OCI-LY3 (cell line): ENCODE data around the gene FAM120A.

ENCODE experiments used
- H2AFZ ChIP-seq: fragments of 200-600, 300-600 bp; shearing (Covaris generic); 2 replicates; pipeline ENCODE4 v1.6.0; 2014; ENCODE audit warnings: antibody characterized with exemption, low read depth, low read length
- H3K27ac ChIP-seq: fragments of 200-600, 300-600 bp; sonication (generic); 2 replicates; pipeline ENCODE4 v1.5.1; 2014; ENCODE audit warnings: mild to moderate bottlenecking, low read length, moderate library complexity, mixed read lengths
- H3K27me3 ChIP-seq: fragments of 200-600, 300-600 bp; sonication (generic); 2 replicates; pipeline ENCODE4 v1.6.1; 2014; ENCODE audit warnings: low read depth, low read length, mixed read lengths
- H3K36me3 ChIP-seq: fragments of 200-600, 300-600 bp; sonication (generic); replicated peaks from 2 replicates; pipeline ENCODE3; 2014; ENCODE audit warnings: low read depth, low read length, mixed read lengths
- H3K4me1 ChIP-seq: fragments of 300-600, 200-600 bp; sonication (generic); 2 replicates; pipeline ENCODE4 v1.6.1; 2014; ENCODE audit warnings: low read length, mixed read lengths
- H3K4me2 ChIP-seq: fragments of 200-600, 300-600 bp; sonication (generic); 2 replicates; pipeline ENCODE4 v1.6.1; 2014; ENCODE audit warnings: low read length, mixed read lengths
- H3K4me3 ChIP-seq: fragments of 300-600, 200-600 bp; sonication (generic); 2 replicates; pipeline ENCODE4 v1.5.1; 2014; ENCODE audit warnings: antibody characterized with exemption, mild to moderate bottlenecking, low read length, moderate library complexity
- H3K79me2 ChIP-seq: fragments of 300-600, 200-600 bp; shearing (Covaris generic); 2 replicates; pipeline ENCODE4 v1.6.1; 2014; ENCODE audit warnings: mild to moderate bottlenecking, low read length, mixed read lengths
- H3K9ac ChIP-seq: fragments of 300-600, 200-600 bp; shearing (Covaris generic); 2 replicates; pipeline ENCODE4 v1.6.0; 2014; ENCODE audit warnings: mild to moderate bottlenecking, low read length, moderate library complexity
- H3K9me3 ChIP-seq: fragments of 200-600, 300-600 bp; shearing (Covaris generic); 2 replicates; pipeline ENCODE4 v1.6.1; 2014; ENCODE audit warnings: low read length, mixed read lengths; ENCODE audit not compliant: insufficient read depth
- H4K20me1 ChIP-seq: fragments of 200-600, 300-600 bp; sonication (generic); 2 replicates; pipeline ENCODE4 v1.6.1; 2016; ENCODE audit warnings: low read length, mixed read lengths; ENCODE audit not compliant: insufficient read depth
- EZH2phosphoT487 ChIP-seq: fragments of 200-600 bp; shearing (Covaris generic); IDR thresholded peaks from 2 replicates; pipeline ENCODE4 v1.6.1; 2018; ENCODE audit warnings: antibody characterized with exemption, mixed run types, low read depth
- TF ChIP-seq, protein P1 (sequence below): fragments of 200-600, 300-600 bp; sonication (generic); IDR thresholded peaks from 2 replicates; pipeline ENCODE4 v1.5.1; 2014; ENCODE audit warnings: antibody characterized with exemption, low read length, low read depth

Gene FAM120A

DNA sequence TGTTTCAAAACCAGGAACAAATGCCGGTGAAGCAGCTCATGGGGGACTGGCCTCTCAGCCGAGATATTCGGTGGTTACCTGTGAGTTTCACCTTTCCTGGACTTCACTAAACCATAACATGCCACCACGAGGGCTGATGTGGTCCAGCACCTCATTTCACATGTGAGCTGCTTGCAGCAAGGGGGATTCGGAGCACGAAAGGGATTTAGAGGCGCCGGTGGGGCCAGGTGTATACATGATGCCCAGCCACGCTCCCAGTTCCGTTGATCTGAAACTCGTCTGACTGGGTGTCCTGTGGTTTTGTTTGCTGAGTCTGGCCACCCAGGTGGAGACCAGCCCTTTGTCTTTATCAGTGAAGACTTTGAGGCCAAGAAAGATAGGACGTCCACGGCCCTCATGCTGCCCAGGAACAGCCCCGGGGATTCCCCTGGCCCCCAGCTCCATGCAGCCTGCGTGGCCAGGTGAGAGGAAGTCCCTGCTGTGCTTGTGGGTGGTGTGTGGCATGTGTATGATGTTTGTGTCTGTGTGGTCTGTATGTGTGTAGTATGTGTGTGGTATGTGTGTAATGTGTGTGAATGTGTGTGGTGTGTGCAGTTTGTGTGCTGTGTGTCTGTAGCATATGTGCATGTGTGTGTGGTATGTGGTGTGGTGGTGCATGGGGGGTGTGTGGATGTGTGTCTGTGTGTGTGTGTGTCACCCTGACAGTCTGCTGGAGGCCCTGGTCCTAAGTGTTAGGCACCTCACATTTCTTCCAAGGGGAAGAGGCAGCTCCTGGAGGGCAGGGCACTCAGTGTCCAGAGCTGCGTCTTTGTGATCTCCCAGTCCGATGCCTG lies 148.3 kb downstream of the FAM120A start:
- Histone ChIP-seq H3K27me3 (no peaks in the 10 kb centered on the region), H4K20me1 (peaks cover 48% of the 10 kb centered on the region), H3K79me2 (peaks cover 40% of the 10 kb centered on the region), H3K9ac (no peak overlapping the region), H3K9me3 (no peaks in the 10 kb centered on the region), H3K36me3 (no peaks in the 10 kb centered on the region), H3K4me3 (no peak overlapping the region), H3K4me1 (peaks cover 2% of the 10 kb centered on the region; the same call in 1 of the 2 replicates), H3K4me2 (no peak overlapping the region), H2AFZ (no peak overlapping the region), H3K27ac (no peak overlapping the region)
- no peak for TF ChIP-seq EZH2phosphoT487
- TF ChIP-seq, protein P1, sequence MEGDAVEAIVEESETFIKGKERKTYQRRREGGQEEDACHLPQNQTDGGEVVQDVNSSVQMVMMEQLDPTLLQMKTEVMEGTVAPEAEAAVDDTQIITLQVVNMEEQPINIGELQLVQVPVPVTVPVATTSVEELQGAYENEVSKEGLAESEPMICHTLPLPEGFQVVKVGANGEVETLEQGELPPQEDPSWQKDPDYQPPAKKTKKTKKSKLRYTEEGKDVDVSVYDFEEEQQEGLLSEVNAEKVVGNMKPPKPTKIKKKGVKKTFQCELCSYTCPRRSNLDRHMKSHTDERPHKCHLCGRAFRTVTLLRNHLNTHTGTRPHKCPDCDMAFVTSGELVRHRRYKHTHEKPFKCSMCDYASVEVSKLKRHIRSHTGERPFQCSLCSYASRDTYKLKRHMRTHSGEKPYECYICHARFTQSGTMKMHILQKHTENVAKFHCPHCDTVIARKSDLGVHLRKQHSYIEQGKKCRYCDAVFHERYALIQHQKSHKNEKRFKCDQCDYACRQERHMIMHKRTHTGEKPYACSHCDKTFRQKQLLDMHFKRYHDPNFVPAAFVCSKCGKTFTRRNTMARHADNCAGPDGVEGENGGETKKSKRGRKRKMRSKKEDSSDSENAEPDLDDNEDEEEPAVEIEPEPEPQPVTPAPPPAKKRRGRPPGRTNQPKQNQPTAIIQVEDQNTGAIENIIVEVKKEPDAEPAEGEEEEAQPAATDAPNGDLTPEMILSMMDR: no peak

DNA sequence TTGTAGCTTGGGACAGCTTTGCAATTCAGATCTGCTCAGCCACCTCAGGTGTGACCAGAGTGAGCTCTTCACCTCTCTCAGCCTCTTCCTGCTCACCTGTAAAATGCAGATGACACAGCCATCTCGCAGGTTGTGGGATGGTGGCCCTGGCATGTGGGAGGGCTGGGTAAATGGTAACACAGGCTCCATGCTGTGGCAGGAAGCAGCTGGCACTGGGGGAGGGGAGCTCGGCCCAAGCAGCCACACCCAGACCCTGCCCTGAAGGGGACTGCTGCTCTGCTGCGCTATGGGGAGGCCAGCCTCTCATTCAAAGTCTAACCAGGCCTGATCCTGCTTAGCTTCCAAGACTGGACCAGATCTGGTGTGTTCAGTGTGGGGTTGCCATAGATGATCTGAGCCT lies 149.0 kb downstream of the FAM120A start:
- Histone ChIP-seq H3K79me2 (peaks cover 40% of the 10 kb centered on the region), H3K4me3 (no peak overlapping the region), H3K9ac (no peak overlapping the region), H3K36me3 (no peaks in the 10 kb centered on the region), H3K4me1 (peaks cover 2% of the 10 kb centered on the region; the same call in 1 of the 2 replicates), H3K27ac (no peak overlapping the region), H2AFZ (no peak overlapping the region), H3K9me3 (no peaks in the 10 kb centered on the region), H3K27me3 (no peaks in the 10 kb centered on the region), H4K20me1 (peaks cover 46% of the 10 kb centered on the region), H3K4me2 (no peak overlapping the region)
- no peak for TF ChIP-seq EZH2phosphoT487
- TF ChIP-seq, protein P1: no peak

DNA sequence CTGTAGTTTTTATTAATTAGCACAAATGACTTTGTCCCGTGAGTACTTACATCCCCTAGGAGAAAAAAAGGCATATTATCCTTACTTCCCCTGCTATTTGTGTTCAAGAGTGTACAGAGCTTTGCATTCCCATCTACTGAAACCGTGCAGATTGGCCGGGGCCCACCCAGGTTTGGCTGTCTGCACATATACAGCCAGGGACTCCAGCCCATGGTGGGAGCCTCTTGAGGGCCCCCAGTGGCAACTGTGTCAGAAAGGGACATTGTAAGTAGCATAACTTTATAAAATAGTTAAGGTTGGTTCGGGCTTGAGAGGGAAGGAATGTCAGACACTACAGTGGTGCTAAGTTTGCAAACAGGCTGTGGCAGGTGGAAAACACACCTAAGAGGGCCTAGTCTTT lies 149.6 kb downstream of the FAM120A start:
- Histone ChIP-seq H3K4me3 (no peak overlapping the region), H3K4me2 (no peak overlapping the region), H3K9ac (no peak overlapping the region), H2AFZ (no peak overlapping the region), H3K4me1 (peaks cover 2% of the 10 kb centered on the region; the same call in 1 of the 2 replicates), H3K36me3 (no peaks in the 10 kb centered on the region), H4K20me1 (peaks cover 41% of the 10 kb centered on the region), H3K27me3 (no peaks in the 10 kb centered on the region), H3K9me3 (no peaks in the 10 kb centered on the region), H3K27ac (no peak overlapping the region), H3K79me2 (peaks cover 37% of the 10 kb centered on the region)
- TF ChIP-seq, protein P1: no peak
- TF ChIP-seq EZH2phosphoT487: no peak

DNA sequence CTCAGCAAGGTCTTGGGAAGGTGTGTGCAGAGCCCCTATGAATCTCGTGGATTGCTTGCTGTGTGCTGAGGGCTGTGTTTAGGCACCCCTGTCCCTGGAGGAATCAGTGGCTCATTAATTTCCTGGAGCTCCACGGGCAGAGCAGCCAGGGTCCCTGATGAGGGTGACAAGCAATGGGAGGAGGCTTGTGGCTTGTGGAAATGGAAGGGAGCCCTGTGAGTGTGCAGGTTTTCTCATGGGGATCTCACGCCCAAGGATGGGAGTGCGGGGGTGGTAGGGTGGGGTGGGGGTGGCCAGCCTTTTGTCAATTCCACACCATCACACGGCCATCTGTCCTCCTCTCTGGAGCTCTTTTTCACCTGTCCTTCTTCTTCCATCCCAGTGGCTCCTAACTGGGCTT lies 150.2 kb downstream of the FAM120A start:
- Histone ChIP-seq H3K4me1 (peaks cover 2% of the 10 kb centered on the region; the same call in 1 of the 2 replicates), H3K27me3 (no peaks in the 10 kb centered on the region), H3K4me3 (no peak overlapping the region), H3K4me2 (no peak overlapping the region), H3K36me3 (no peaks in the 10 kb centered on the region), H3K27ac (no peak overlapping the region), H2AFZ (no peak overlapping the region), H4K20me1 (peaks cover 39% of the 10 kb centered on the region), H3K9ac (no peak overlapping the region), H3K9me3 (no peaks in the 10 kb centered on the region), H3K79me2 (peaks cover 38% of the 10 kb centered on the region)
- TF ChIP-seq, protein P1: no peak
- no peak for TF ChIP-seq EZH2phosphoT487
